ENCODE data around the gene DHPS.
"Not testable (repeated sequence)": the region's sequence is repeated elsewhere in the genome, so short reads cannot be mapped to it uniquely, and the experiment has no call there.

The DHPS gene

GRCh38 chr19:12649941-12650340, 31.7 kb downstream of the DHPS start:
- TF ChIP-seq CTCF (IDR thresholded peaks at IDR 0.05; ENCODE audit: extremely low read depth, missing control alignments), result no peak

GRCh38 chr19:12648088-12648487, 33.6 kb downstream of the DHPS start:
- no peak for DNase-seq (ENCODE audit: low spot score)
- TF ChIP-seq CTCF (IDR thresholded peaks at IDR 0.05; ENCODE audit: extremely low read depth, missing control alignments), result peak; percentile 1

More at GRCh38 chr19:12649941-12650340, 31.7 kb downstream of the DHPS start:
- DNase-seq (ENCODE audit: low spot score), result no peak

- DNase-seq (ENCODE audit: low spot score), result peak; percentile 77
- no peak for TF ChIP-seq CTCF (IDR thresholded peaks at IDR 0.05; ENCODE audit: extremely low read depth, missing control alignments)
These were observed 34.1 kb downstream of the DHPS start for GRCh38 chr19:12647490-12648071.

- no peak for DNase-seq (ENCODE audit: low spot score)
- no peak for TF ChIP-seq CTCF (IDR thresholded peaks at IDR 0.05; ENCODE audit: extremely low read depth, missing control alignments)
These were observed 34.6 kb downstream of the DHPS start for GRCh38 chr19:12647047-12647446.

- no peak for DNase-seq (ENCODE audit: low spot score)
- no peak for TF ChIP-seq CTCF (IDR thresholded peaks at IDR 0.05; ENCODE audit: extremely low read depth, missing control alignments)
These were observed 35.1 kb downstream of the DHPS start for GRCh38 chr19:12646551-12646950.

- not testable (repeated sequence) for DNase-seq (ENCODE audit: low spot score)
These were observed 38.0 kb downstream of the DHPS start for GRCh38 chr19:12643716-12644115.

GRCh38 chr19:12642506-12642905, 39.2 kb downstream of the DHPS start:
- no peak for TF ChIP-seq CTCF (IDR thresholded peaks at IDR 0.05; ENCODE audit: extremely low read depth, missing control alignments)
- no peak for DNase-seq (ENCODE audit: low spot score)

- DNase-seq (ENCODE audit: low spot score), result no peak
- TF ChIP-seq CTCF (IDR thresholded peaks at IDR 0.05; ENCODE audit: extremely low read depth, missing control alignments), result no peak
These were observed 40.2 kb downstream of the DHPS start for GRCh38 chr19:12641456-12641855.

Data from GM20000 (cell line).